Stimulated activated CD4-positive, alpha-beta T cell treated with anti-CD3 and anti-CD28 coated beads, Interleukin-2, amount 100 ng/mL, for 4 hours (primary cell): ENCODE measurements around the gene BBX.
"Not testable (repeated sequence)": the region's sequence is repeated elsewhere in the genome, so short reads cannot be mapped to it uniquely, and the experiment has no call there.

Experiments used
- DNase-seq: peaks from one replicate; pipeline ENCODE4 v3.0.0-alpha.2; 2020; ENCODE audit warnings: low read depth

The BBX gene

GRCh38 chr3:107687056-107687581 lies 164.4 kb downstream of the BBX start:
- DNase-seq, result no peak

DNA sequence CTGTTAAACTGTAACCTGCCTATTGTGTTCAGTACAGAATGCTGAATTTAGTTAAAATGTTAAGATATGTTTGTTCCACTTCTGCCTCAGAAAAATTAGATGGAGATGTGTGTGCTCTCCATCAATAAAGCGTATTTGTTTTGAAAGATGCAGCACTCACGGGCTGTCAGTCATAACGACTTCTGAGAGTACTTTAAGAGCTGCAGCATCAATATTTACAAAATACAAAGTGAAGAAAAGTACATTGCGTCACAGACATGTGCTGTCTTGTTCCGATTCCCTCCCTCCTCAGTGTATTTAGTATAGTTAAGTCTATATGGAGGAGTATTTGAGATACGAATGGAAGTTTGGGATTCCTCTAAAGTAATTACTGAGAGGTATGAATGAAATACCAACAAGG lies 166.6 kb downstream of the BBX start:
- DNase-seq, result no peak

GRCh38 chr3:107690522-107691138 lies 167.9 kb downstream of the BBX start:
- DNase-seq, result no peak

DNA sequence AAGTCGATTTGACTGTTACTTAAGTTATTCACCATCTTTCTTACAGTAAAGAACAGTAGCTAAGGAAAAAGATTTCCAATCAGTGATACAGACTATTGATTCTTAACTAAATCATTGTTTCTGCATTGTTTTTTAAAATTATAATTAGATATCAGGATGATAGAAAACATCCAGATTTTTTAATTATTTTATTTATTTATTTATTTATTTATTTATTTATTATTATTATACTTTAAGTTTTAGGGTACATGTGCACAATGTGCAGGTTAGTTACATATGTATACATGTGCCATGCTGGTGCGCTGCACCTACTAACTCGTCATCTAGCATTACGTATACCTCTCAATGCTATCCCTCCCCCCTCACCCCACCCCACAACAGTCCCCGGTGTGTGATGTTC lies 169.2 kb downstream of the BBX start:
- not testable (repeated sequence) for DNase-seq

DNA sequence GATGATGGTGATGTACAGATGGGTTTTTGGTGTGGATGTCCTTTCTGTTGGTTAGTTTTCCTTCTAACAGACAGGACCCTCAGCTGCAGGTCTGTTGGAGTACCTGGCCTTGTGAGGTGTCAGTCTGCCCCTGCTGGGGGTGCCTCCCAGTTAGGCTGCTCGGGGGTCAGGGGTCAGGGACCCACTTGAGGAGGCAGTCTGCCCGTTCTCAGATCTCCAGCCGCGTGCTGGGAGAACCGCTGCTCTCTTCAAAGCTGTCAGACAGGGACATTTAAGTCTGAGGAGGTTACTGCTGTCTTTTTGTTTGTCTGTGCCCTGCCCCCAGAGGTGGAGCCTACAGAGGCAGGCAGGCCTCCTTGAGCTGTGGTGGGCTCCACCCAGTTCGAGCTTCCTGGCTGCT lies 174.6 kb downstream of the BBX start:
- not testable (repeated sequence) for DNase-seq

DNA sequence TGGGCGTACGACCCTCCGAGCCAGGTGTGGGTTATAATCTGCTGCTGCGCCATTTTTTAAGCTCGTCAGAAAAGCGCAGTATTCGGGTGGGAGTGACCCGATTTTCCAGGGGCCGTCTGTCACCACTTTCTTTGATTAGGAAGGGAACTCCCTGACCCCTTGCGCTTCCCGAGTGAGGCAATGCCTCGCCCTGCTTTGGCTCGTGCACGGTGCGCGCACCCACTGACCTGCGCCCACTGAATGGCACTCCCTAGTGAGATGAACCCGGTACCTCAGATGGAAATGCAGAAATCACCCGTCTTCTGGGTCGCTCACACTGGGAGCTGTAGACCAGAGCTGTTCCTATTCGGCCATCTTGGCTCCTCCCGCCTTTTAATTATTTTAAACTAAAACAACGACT lies 175.1 kb downstream of the BBX start:
- DNase-seq, result not testable (repeated sequence)

DNA sequence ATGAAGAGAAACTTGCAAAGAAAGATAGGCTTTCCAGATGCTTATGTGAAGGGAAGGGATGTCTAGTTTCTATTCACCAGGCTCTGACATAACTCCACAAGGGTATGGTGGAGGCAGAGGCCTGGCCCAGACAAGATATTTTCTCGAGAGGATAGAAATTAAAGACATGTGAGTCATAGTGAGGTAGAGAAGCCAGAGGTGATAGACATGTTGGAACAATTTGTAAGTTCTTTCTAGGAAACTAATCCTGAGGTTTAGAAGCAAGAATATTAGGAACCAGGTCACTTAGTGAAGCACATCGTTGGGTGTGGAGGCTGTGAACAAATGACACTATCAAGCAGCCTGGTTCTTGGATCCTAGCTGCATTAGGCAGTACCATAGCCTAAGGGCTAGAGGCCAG lies 176.9 kb downstream of the BBX start:
- DNase-seq, result no peak

DNA sequence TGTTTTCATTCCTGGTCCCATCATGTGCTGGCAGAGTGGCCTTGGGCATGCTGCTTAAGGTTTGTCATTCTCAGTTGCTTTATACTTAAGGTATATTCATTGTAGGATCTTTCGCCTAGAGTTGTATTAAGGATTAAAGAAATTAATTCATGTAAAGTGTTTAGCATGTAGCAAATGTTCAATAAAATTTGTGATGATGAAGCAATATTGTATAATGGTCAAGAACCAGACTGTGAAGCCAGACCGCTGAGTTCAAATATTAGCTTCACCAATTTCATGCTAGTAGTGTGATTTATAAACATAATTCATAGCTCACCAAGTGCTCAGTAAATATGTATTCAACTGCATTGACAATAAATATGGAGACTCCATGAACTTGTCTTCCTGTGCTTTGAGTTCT lies 178.5 kb downstream of the BBX start:
- no peak for DNase-seq

- no peak for DNase-seq
Measured at GRCh38 chr3:107704477-107704876, 181.7 kb downstream of the BBX start.

GRCh38 chr3:107705046-107705445 lies 182.3 kb downstream of the BBX start:
- DNase-seq, result no peak

DNA sequence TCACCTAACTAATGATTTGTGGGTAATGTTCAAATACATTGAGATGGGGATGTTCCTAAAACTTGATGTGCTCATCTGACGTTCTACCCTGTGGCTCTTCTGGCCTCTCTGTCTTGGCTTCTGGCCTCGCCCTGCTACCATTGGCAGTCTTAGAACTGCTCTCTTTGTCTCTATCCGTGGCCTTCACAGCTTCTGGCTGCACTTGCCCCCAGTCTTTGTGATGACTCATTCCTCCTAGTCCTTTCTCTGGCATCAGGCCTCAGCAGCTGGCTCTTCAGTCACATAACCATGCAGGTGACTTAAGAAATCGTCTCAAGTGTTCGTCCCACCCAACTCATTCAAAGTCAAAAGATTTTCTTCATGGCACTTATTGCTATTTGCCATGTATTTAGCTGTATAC lies 188.1 kb downstream of the BBX start:
- no peak for DNase-seq

DNA sequence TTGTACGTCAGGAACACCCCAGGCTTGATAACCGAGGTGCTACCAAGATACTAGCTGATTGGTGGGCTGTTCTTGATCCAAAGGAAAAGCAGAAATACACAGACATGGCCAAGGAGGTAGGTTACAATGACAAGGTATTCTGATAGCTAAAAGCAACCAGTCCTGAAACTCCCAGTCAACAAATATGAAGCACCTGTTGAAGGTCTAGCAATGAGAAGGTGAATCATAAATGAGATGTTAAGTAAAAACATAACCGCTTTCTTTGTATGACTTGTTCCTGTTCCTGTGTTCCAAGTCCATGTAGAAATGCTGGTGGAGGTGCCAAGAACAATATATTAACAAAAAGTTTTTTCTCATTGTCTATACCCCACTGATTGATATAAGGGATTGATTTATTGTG lies 194.0 kb downstream of the BBX start:
- no peak for DNase-seq

DNA sequence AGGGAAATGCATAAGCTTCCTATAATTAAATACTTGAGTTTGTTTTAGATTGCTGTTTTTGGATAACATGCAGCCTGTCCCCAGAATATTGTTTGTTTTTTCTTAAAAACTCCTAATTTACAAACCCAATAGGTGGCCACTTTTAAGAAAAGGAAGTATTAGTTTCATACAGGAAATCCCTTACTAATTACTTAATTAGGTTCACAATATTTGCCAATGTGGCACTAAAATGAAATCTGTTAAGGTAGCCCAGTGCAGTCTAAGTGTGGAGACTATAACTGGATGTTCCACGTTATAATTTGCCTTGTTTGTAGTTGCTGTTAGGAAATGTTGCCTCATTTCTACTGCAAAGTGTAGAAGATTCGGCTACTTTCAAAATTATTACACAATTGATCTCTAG lies 195.8 kb downstream of the BBX start:
- no peak for DNase-seq

- no peak for DNase-seq
Measured at GRCh38 chr3:107727102-107727501, 204.3 kb downstream of the BBX start.

DNA sequence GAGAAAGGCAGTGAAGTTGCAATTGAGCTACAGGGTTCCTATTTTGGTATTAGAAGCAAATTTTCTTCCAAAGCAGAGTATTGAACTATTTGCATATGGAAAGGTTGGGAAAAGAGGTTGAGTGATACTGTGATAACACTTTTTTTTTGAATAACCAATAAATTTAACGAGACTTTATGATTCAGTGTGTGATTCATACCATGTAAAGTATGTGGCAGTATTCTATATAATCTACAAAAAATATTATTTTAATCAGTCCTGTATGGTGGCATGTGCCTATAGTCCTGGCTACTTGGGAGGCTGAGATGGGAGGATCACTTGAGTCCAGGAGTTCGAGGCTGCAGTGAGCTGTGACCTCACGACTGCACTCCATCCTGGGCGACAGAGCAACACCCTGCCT lies 206.9 kb downstream of the BBX start:
- DNase-seq, result no peak

GRCh38 chr3:107734317-107734716 lies 211.6 kb downstream of the BBX start:
- no peak for DNase-seq

DNA sequence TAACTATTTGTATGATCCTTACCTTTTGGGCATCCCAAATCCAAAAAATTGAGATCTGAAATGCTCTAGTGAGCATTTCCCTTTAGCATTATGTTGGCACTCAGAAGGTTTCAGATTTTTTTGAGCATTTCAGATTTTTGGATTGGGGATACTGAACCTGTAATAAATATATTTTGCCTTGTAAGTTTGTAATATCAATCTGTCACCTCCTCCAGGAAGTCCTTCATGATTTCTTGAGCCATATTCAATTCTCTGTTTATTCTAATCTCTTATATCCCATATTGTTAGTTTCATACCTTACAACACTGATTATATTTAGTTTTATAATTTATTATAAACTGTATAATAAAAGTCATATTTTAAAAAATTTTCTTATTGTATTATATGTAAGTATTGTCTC lies 215.2 kb downstream of the BBX start:
- DNase-seq, result no peak

DNA sequence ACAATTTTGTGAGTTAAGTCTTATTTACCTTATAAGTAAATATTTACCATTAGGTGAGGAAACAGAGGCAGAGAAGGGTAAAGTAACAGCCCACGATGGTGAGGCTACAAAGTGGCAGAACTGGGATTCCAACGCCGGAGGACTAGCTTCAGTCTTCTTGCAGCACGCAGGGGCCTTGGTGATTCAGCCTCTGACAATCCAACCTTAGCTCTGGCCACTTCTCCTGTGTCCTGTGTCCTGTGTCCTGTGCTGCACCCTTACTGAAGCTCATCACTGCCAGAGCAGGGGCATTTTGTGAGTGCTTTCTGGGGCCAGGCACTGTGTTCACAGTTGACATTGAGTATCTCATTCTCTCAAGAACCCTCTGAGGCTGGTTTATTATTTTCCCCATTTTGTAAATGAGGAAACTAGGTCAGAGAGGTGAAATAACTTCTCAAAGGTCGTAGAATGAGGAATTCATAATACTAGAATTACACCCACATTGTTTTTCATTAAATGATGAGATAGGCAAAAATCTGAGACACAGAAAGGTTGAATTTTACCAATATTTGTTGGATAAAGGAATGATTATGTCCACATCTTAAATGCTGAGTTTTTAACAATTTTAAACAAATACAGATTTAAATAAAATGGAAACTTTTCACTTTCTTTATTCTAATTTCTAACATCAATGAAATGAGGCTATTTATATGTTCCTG lies 215.9 kb downstream of the BBX start:
- no peak for DNase-seq

DNA sequence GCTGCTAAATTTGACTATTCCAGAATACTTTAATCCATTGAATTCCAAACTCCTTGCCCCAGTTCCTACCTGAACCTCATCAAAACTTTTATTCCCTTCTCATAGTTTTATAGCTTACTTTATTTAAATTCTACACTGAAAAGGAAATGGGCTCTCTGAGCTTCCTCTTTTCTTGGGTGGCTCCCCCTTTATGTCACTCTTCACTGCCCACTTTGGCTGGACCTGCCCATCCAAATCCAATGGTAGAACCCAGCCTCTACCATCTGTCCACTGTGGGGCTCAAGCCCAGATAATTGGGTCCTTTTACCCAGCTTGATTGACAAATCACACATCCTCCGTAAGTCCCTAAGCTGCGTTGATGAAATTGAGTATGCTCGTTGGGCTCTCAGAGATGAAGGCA lies 216.5 kb downstream of the BBX start:
- DNase-seq, result no peak

- no peak for DNase-seq
Measured at GRCh38 chr3:107740992-107741896, 218.5 kb downstream of the BBX start.

- DNase-seq, result no peak
Measured at GRCh38 chr3:107745354-107745753, 222.6 kb downstream of the BBX start.

DNA sequence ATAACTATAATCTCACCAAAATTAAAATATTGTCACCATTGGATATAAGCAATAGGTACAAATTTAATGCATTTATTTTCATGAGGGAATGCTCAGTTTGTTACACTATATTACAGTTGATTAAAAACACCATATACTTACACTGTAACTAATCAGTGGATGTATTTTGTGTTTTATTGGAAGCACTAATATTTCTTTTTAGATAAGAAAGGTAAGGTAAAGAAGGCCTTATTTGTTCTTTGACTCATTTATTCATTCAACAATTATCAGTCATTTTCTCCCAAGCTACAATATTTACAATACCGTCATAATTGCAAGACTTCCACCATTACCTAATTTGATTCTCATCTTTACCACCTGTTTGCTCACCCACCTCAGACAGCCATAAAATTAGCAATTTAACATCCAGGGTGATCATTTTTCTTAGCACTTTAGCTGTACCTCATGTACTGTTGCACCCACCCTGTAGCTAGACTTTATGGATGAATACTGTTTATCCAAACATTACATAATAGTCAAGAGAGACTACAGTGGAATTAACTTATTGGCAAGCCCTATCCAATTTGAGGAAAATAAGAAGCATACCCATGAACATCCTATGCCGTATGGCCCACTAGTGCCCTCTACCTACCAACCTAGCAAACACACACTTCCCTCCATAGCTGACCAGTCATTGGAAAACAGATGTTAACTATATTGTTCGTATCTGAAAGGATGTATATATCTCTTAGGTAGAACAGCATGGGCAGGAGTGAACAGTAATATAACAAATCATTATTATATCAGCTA lies 229.6 kb downstream of the BBX start:
- no peak for DNase-seq
